ENCODE data around the gene SLC12A7.

SLC12A7 gene

DNA sequence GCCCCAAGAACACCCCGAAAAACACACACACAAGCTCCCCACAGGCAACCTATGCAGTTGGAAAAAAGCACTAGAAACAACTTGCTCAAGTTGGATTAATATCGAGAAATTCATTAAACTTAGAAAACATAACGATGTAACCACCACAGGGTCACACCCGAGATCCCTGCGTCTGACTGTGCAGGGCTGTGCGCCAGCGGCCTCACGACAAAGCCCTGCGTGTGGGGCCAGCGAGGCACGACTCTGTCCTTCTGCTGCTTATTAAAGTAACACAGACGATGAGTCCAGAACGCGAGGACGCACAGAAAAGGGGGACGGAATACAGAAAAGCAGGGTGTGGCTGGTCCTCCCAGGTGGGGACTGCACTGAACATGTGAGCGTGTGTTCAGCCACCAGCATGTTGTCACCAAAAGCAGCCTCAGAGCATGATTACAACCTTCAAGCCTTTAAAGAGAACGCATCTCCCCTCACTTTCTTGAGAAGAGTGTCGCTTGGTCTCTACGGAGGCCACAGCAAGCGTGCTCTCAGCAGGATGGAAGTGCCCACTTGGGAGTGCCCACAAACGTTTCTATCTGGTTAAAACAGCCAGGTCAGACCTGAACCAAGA, 14.4 kb downstream of the SLC12A7 start:
- H3K4me1 ChIP-seq, result peaks cover 14% of the 10 kb centered on the region
- no peaks in the 10 kb centered on the region for H3K9me3 ChIP-seq
- no peaks in the 10 kb centered on the region for H3K36me3 ChIP-seq
- no peaks in the 10 kb centered on the region for H3K27me3 ChIP-seq
- H3K4me3 ChIP-seq (ENCODE audit: low read depth, low read length), result no peak overlapping the region
- TF ChIP-seq, protein P1, sequence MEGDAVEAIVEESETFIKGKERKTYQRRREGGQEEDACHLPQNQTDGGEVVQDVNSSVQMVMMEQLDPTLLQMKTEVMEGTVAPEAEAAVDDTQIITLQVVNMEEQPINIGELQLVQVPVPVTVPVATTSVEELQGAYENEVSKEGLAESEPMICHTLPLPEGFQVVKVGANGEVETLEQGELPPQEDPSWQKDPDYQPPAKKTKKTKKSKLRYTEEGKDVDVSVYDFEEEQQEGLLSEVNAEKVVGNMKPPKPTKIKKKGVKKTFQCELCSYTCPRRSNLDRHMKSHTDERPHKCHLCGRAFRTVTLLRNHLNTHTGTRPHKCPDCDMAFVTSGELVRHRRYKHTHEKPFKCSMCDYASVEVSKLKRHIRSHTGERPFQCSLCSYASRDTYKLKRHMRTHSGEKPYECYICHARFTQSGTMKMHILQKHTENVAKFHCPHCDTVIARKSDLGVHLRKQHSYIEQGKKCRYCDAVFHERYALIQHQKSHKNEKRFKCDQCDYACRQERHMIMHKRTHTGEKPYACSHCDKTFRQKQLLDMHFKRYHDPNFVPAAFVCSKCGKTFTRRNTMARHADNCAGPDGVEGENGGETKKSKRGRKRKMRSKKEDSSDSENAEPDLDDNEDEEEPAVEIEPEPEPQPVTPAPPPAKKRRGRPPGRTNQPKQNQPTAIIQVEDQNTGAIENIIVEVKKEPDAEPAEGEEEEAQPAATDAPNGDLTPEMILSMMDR (IDR thresholded peaks at IDR 0.05; ENCODE audit: low read depth, low read length), result no peak
- no peak for DNase-seq

DNA sequence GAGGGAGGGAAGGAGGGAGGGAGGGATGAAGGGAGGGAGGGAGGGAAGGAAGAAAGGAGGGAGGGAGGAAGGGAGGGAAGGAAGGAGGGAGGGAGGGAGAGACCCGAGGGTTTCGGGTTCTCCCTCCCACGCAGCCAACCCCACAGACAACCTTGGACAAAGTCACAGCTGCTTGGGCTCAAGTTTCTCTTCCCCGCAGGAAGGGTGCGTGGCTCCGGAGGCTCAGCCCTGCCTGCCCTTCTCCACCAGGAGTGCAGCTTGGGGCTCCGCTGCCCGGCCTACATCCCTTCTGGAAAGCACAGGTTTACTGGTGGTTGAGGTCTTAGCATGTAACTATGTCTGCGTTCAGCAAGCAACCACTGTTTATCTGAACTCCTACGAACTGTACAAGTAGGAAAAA, 15.0 kb downstream of the SLC12A7 start:
- TF ChIP-seq, protein P1 (IDR thresholded peaks at IDR 0.05; ENCODE audit: low read depth, low read length), result no peak
- peaks cover 8% of the 10 kb centered on the region for H3K4me1 ChIP-seq

DNA sequence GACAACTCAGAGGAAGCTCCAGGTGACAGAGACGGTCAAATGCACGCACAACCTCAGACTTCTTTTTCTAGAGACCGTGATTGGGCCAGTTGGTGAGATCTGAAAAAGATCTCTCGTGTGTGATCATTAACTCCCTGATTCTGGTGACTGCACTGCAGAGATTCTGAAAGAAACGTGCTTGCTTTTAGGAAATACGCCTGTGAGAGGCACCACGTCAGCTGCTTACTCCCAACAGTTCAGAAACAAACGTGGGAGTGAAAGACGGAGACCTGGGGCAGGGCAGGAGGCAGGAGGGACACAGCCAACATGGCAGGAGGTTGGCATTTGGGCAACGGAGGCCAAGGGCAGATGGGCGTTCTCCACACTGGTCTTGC, 15.9 kb downstream of the SLC12A7 start:
- H3K4me3 ChIP-seq (ENCODE audit: low read depth, low read length), result no peak overlapping the region
- TF ChIP-seq, protein P1 (IDR thresholded peaks at IDR 0.05; ENCODE audit: low read depth, low read length), result no peak
- H3K9me3 ChIP-seq, result no peaks in the 10 kb centered on the region
- DNase-seq, result no peak
- H3K36me3 ChIP-seq, result no peaks in the 10 kb centered on the region
- H3K4me1 ChIP-seq, result peaks cover 2% of the 10 kb centered on the region
- H3K27me3 ChIP-seq, result no peaks in the 10 kb centered on the region

More for the DNA sequence above, 15.0 kb downstream of the SLC12A7 start:
- H3K4me3 ChIP-seq (ENCODE audit: low read depth, low read length), result no peak overlapping the region
- H3K27me3 ChIP-seq, result no peaks in the 10 kb centered on the region
- no peaks in the 10 kb centered on the region for H3K36me3 ChIP-seq
- no peak for DNase-seq
- no peaks in the 10 kb centered on the region for H3K9me3 ChIP-seq

DNA sequence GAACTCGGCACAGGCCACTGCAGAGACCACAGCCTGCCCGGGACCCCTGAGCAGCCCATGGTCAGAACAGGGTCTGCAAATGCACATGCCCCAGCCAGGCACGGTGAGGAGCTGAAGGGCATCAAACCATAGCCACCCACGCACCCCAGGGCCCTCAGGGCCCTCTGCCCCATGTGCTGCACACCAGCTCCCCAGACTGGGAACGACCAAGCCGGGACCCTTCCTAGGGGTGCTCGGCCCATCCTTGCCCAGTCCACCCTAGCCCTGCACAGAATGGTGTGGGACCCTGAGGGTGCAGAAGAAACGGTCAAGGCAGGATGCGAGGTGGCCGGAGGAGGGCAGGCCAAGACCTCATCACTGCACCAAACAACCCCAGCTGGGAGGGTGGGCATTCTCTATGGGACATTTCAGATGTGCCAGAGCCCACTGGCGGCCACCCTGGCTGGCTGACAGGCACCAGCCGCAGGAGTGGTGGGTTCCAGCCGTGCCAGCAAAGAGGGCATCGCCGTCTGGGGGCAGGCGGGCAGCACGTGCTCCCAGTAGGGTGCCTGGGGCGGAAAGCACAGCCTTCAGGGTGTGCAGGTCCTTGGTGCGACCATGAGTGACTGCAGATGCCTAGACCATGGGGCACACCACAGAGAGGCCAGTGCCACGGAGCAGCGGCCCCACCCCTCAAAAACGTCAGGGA, 16.4 kb downstream of the SLC12A7 start:
- Histone ChIP-seq H3K36me3 (no peaks in the 10 kb centered on the region), H3K4me3 (ENCODE audit: low read depth, low read length) (no peak overlapping the region), H3K27me3 (no peaks in the 10 kb centered on the region), H3K9me3 (no peaks in the 10 kb centered on the region), H3K4me1 (peaks cover 2% of the 10 kb centered on the region; the same call in 1 of the 2 replicates)
- TF ChIP-seq, protein P1 (IDR thresholded peaks at IDR 0.05; ENCODE audit: low read depth, low read length), result no peak
- no peak for DNase-seq

DNA sequence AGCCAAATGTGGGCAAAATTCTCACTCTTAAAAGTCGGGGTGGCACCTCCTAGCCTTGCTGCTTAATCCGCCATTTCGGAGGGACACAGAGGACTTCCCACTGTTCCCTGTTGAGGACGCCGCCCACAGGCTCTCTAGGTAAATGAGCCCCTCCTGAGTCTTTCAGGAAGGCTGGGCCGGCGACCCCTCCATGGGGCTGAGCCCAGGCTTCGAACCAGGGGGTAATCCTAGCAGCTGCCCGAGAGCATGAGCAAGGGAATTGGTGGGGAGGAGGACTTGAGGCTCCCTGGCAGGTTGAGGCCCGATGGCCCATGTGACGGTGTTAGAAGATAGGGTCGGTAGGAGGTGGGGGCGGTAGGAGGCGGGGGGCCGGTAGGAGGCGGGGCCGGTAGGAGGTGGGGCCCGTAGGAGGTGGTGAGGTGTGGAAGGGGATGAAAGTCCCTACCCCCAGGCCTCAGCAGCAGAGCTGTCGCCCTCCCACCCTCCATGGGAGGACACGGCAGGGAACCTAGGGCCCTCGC, 17.1 kb downstream of the SLC12A7 start:
- Histone ChIP-seq H3K36me3 (no peaks in the 10 kb centered on the region), H3K4me1 (peaks cover 2% of the 10 kb centered on the region; the same call in 1 of the 2 replicates), H3K4me3 (ENCODE audit: low read depth, low read length) (no peak overlapping the region), H3K27me3 (no peaks in the 10 kb centered on the region), H3K9me3 (no peaks in the 10 kb centered on the region)
- no peak for DNase-seq
- TF ChIP-seq, protein P1 (IDR thresholded peaks at IDR 0.05; ENCODE audit: low read depth, low read length), result no peak

DNA sequence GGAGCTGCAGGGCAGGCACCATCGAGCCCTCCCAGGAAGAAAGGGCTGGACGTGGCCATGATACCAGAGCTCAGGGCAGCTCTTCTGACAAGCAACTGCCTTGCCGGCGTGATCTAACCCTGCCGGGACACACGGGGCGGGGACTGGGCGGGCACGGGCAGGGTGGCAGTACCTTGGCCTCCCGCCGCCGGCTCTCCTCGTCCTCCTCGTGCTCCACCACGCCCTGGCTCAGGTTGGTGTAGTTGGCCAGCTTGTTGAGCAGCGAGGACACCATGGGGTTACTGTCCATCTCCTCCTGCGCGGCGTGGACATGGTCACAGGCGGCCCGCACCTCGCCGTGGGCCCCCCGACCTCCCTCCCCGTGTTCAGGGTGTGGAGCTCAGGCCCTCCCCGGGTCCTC, 18.5 kb downstream of the SLC12A7 start:
- TF ChIP-seq, protein P1 (IDR thresholded peaks at IDR 0.05; ENCODE audit: low read depth, low read length), result no peak
- Histone ChIP-seq H3K27me3 (no peaks in the 10 kb centered on the region), H3K4me3 (ENCODE audit: low read depth, low read length) (no peak overlapping the region), H3K36me3 (no peaks in the 10 kb centered on the region), H3K9me3 (no peaks in the 10 kb centered on the region), H3K4me1 (no peaks in the 10 kb centered on the region)
- DNase-seq, result no peak

Measured in BE2C (cell line).